Activated T-cell treated with anti-CD3 and anti-CD28 coated beads, Interleukin-2, amount 50 U/mL, for 1 hour (primary cell): ENCODE results near the gene PVALB.
A peak's percentile ranks its signal among the peaks of the same experiment; 100 is the strongest.

Source experiments
- DNase-seq: peaks from one replicate; pipeline ENCODE4 v3.0.0-alpha.2; 2020

The PVALB gene

GRCh38 chr22:36809351-36809750, 7.5 kb downstream of the PVALB start:
- no peak for DNase-seq

- DNase-seq: no peak
Measured at GRCh38 chr22:36808721-36809344, 8.0 kb downstream of the PVALB start.

GRCh38 chr22:36807627-36808026, 9.2 kb downstream of the PVALB start:
- no peak for DNase-seq

GRCh38 chr22:36806835-36807234, 10.0 kb downstream of the PVALB start:
- no peak for DNase-seq

GRCh38 chr22:36803358-36803757, 13.5 kb downstream of the PVALB start:
- DNase-seq: no peak

- no peak for DNase-seq
Measured at GRCh38 chr22:36798674-36799066, 18.2 kb downstream of the PVALB start.

- no peak for DNase-seq
Measured at GRCh38 chr22:36797911-36798673, 18.7 kb downstream of the PVALB start.

- no peak for DNase-seq
Measured at GRCh38 chr22:36797374-36797773, 19.5 kb downstream of the PVALB start.

GRCh38 chr22:36796552-36797175, 20.2 kb downstream of the PVALB start:
- DNase-seq: no peak

GRCh38 chr22:36795633-36796032, 21.2 kb downstream of the PVALB start:
- DNase-seq: no peak

- DNase-seq: no peak
Measured at GRCh38 chr22:36790648-36791047, 26.2 kb downstream of the PVALB start.

- no peak for DNase-seq
Measured at GRCh38 chr22:36787204-36787988, 29.4 kb downstream of the PVALB start.

- DNase-seq: no peak
Measured at GRCh38 chr22:36783743-36784142, 33.1 kb downstream of the PVALB start.

- peak; percentile 92 for DNase-seq
Measured at GRCh38 chr22:36781656-36782627, 34.9 kb downstream of the PVALB start.

GRCh38 chr22:36778020-36778419, 38.8 kb downstream of the PVALB start:
- no peak for DNase-seq

- no peak for DNase-seq
Measured at GRCh38 chr22:36776722-36777121, 40.1 kb downstream of the PVALB start.

- peak; percentile 88 for DNase-seq
Measured at GRCh38 chr22:36775964-36776669, 40.7 kb downstream of the PVALB start, which contains the start of gene IFT27. IFT27 (minus strand) TSS chr22:36776119; CDS start chr22:36775707, 412 bp downstream.

- DNase-seq: no peak
Measured at GRCh38 chr22:36775586-36775963, 41.3 kb downstream of the PVALB start.

GRCh38 chr22:36773935-36774334, 42.9 kb downstream of the PVALB start:
- DNase-seq: no peak

GRCh38 chr22:36772451-36772850, 44.4 kb downstream of the PVALB start:
- DNase-seq: no peak

GRCh38 chr22:36771356-36772063, 45.3 kb downstream of the PVALB start:
- DNase-seq: no peak
